ENCODE data around the gene NUMB.

Gene NUMB

DNA sequence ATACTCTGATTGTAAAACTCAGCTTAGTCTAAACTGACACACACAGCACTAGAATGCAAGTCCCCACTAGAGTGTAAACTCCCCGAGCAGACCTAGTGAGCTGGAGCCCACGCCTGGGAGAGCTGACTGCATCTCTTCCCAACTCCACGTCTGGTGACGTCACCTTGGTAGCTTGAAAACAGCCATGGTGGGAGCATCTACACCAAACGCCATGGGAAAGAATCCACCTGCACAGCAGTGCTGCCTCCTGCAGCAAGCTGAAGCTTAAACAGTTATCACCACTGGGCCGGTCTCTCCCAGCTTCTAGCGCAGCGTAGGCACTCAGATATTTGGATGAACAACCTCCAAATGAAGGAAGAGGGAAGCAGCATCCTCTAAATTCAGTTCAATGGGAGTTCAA, 225.4 kb downstream of the NUMB start:
- DNase-seq (ENCODE audit: low spot score), result no peak

DNA sequence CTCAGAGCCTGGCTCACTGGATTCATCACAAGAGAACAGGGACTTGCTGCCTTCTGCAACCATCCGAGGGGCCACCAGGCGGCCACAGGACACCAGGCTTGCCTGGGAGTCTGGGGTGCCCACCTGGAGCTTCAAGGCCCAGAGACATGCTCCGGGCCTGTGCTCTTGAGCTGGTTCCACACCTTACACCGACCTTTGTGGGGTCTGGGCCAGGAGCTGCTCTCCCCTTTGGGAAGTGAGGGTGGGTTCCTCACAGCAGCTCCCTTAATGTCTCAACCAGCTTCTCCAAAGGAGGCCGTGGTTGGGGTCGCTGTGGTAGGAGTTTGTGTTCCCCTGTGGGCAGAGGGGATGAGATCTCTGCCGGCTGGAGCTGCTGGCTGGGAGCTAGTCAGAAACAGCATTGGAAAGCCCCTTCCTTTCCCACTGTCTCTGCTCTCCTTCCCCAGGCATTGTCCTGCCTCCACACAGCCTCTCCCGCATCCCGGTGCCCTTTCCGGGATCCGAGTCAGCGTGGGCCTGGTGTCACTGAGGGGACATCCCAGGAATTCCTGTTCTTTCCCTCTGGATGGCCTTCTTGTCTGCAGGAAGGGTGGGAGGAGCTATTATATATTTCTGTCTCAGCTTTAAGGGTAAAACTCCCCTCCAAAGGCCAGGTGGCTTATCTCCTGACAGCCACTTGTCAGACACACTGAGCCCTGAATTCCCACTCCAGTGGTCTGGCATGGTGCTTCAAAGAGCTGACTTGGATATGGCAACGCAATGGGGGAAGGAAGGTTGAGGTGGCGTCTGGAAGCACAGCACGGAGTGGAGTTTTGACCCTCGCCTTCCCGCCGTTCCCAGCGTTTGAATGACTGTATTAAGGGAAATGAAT, 226.1 kb downstream of the NUMB start:
- DNase-seq (ENCODE audit: low spot score), result peak; percentile 58

GRCh38 chr14:73230051-73230450, 228.3 kb downstream of the NUMB start:
- DNase-seq (ENCODE audit: low spot score), result no peak

GRCh38 chr14:73227812-73228781, 230.2 kb downstream of the NUMB start:
- DNase-seq (ENCODE audit: low spot score), result peak; percentile 87

- no peak for DNase-seq (ENCODE audit: low spot score)
These were observed 232.8 kb downstream of the NUMB start for GRCh38 chr14:73225496-73225895.
